Measurements from ENCODE around the gene HSF2BP. TPM values are rescaled to one million over a fixed set of nuclear protein-coding genes. Genes with fewer than 3 reads are reported as not detected.

HSF2BP gene
- total and polyA plus RNA-seq, 2 of the 8 experiments (the other 6 are each of a cell fraction or from before 2014, with no cell fraction given) = 0.51 to 0.93 TPM

GRCh38 chr21:43648171-43648570 is 11.1 kb downstream of the HSF2BP start:
- H3K4me3 ChIP-seq (ENCODE audit: extremely low read depth in 1 of 4, insufficient read depth in 2 of 4, low read depth in 3 of 4, low read length in 4 of 4) = no peak overlapping the region
- ChIA-PET POLR2A (ENCODE audit: partially characterized antibody) (interaction anchor here (0.9 kb wide), 1 partner anchor 11 kb away, joined by 3 read pairs; the partner anchor contains the start of genes HSF2BP and RRP1B), CTCF (ENCODE audit: partially characterized antibody) (interaction anchor here (1.1 to 5.1 kb wide), 3 partner anchors 36 to 327 kb away, joined by 3 to 47 read pairs (median 3); no protein-coding TSS in a partner anchor)
- no peak for TF ChIP-seq SP1 (IDR thresholded peaks at IDR 0.05; ENCODE audit: low read depth, low read length)
- no peak overlapping the region for H2BK12ac ChIP-seq (ENCODE audit: low read depth, low read length)
- no peak overlapping the region for H3K56ac ChIP-seq (replicated peaks; ENCODE audit: insufficient read length, low read depth, low read length)
- H4K20me1 ChIP-seq (replicated peaks in 1 of 2; ENCODE audit: control insufficient read depth in 1 of 2, insufficient read depth in 2 of 2, low read length in 2 of 2) = no peaks in the 10 kb centered on the region
- H3K14ac ChIP-seq (ENCODE audit: insufficient read length) = no peak overlapping the region
- FAIRE-seq = no peak
- H3K23me2 ChIP-seq (ENCODE audit: low read depth, low read length) = no peaks in the 10 kb centered on the region; the same call in 1 of the 2 replicates
- no peaks in the 10 kb centered on the region for H3K79me2 ChIP-seq (ENCODE audit: control insufficient read depth in 1 of 2, insufficient read depth in 2 of 2, low read length in 2 of 2)
- no peak overlapping the region for H2AK5ac ChIP-seq (ENCODE audit: low read depth, low read length)
- no peak overlapping the region for H4K91ac ChIP-seq (replicated peaks; ENCODE audit: insufficient read length, low read length)
- no peaks in the 10 kb centered on the region for H3K36me3 ChIP-seq (ENCODE audit: control insufficient read depth in 2 of 4, insufficient read depth in 4 of 4, low read length in 3 of 4)
- DNase-seq (ENCODE audit: low read depth in 1 of 2, low spot score in 2 of 2) = no peak
- no peak overlapping the region for H2BK120ac ChIP-seq (replicated peaks; ENCODE audit: low read depth, low read length)
- no peak overlapping the region for H2BK5ac ChIP-seq (ENCODE audit: low read depth, low read length)
- no peaks in the 10 kb centered on the region for H3K4me1 ChIP-seq (replicated peaks in 1 of 4; ENCODE audit: control insufficient read depth in 3 of 4, insufficient read depth in 4 of 4, low read length in 3 of 4)
- H3K4me2 ChIP-seq (ENCODE audit: insufficient read depth in 1 of 2, low read depth in 2 of 2, low read length in 2 of 2) = no peak overlapping the region
- H3K9ac ChIP-seq (replicated peaks in 1 of 4; ENCODE audit: extremely low read depth in 1 of 4, low read depth in 3 of 4, low read length in 3 of 4) = no peak overlapping the region
- no peaks in the 10 kb centered on the region for H3K27me3 ChIP-seq (replicated peaks in 1 of 4; ENCODE audit: control insufficient read depth in 3 of 4, extremely low read depth in 1 of 4, insufficient read depth in 3 of 4, low read length in 3 of 4)
- 89% methylated on average over 9 of the region's 9 CpGs; no CpG with 5 or more reads in 1 of the 2 experiments for WGBS, 2 experiments (ENCODE audit: extremely low coverage in 1 of 2, insufficient coverage in 1 of 2, insufficient read length in 1 of 2, insufficient replicate concordance in 2 of 2, low coverage in 1 of 2, low lambda C conversion rate in 2 of 2, missing lambda C conversion rate in 1 of 2)
- H3K27ac ChIP-seq (ENCODE audit: low read depth, low read length) = no peak overlapping the region
- H3K79me1 ChIP-seq (ENCODE audit: low read depth, low read length) = no peaks in the 10 kb centered on the region
- H3K23ac ChIP-seq (ENCODE audit: insufficient read length) = no peak overlapping the region
- H3K18ac ChIP-seq (ENCODE audit: extremely low read depth, low read length) = no peak overlapping the region
- H4K8ac ChIP-seq (ENCODE audit: extremely low read depth, insufficient read depth, low read length) = no peak overlapping the region
- H2BK20ac ChIP-seq (ENCODE audit: low read length) = no peak overlapping the region
- H3K4ac ChIP-seq (replicated peaks; ENCODE audit: insufficient read length, low read depth, low read length) = no peak overlapping the region
- no peak overlapping the region for H2BK15ac ChIP-seq (ENCODE audit: low read length)
- H2AFZ ChIP-seq (ENCODE audit: low read length) = no peak overlapping the region
- no peaks in the 10 kb centered on the region for H3K9me3 ChIP-seq (ENCODE audit: insufficient read depth in 2 of 2, low read depth in 1 of 2, low read length in 1 of 2)
- no peak overlapping the region for H4K5ac ChIP-seq (ENCODE audit: insufficient read length, low read depth, low read length)
